Neural cell (in vitro differentiated cells): ENCODE results near the gene SLC17A9. TPM values are rescaled to one million over a fixed set of nuclear protein-coding genes. Genes with fewer than 3 reads are reported as not detected.

Experiments used
- H2AFZ ChIP-seq: fragments of 200-600, 300-800 bp; sonication (generic), shearing (Covaris generic); 2 replicates; pipeline ENCODE4 v1.6.0; 2014; ENCODE audit warnings: low read depth, mild to moderate bottlenecking, antibody characterized with exemption, low read length, moderate library complexity
- H3F3A ChIP-seq: fragments of 200-600 bp; shearing (Covaris generic); 2 replicates; pipeline ENCODE4 v1.6.1; 2016; ENCODE audit warnings: mild to moderate bottlenecking, moderate library complexity, mixed read lengths, antibody characterized with exemption, low read length; ENCODE audit not compliant: insufficient read depth, poor library complexity, severe bottlenecking
- H3K27ac ChIP-seq: fragments of 200-600, 300-800 bp; sonication (generic), shearing (Covaris generic); 2 replicates; pipeline ENCODE4 v1.5.1; 2014; ENCODE audit warnings: mild to moderate bottlenecking, low read length, moderate library complexity
- H3K27me3 ChIP-seq: fragments of 300-800, 200-600 bp; sonication (generic), shearing (Covaris generic); 2 replicates; pipeline ENCODE4 v1.6.0; 2014; ENCODE audit warnings: mild to moderate bottlenecking, low read depth, low read length, moderate library complexity; ENCODE audit not compliant: insufficient read depth
- H3K36me3 ChIP-seq: fragments of 300-800, 200-600 bp; sonication (generic), shearing (Covaris generic); 2 replicates; pipeline ENCODE4 v1.5.1; 2014; ENCODE audit warnings: mild to moderate bottlenecking, antibody characterized with exemption, low read length, moderate library complexity; ENCODE audit not compliant: insufficient read depth
- H3K4me2 ChIP-seq: fragments of 300-800, 200-600 bp; sonication (generic), shearing (Covaris generic); 2 replicates; pipeline ENCODE4 v1.6.0; 2014; ENCODE audit warnings: mild to moderate bottlenecking, low read length
- H3K4me3 ChIP-seq: fragments of 300-800, 200-600 bp; sonication (generic), shearing (Covaris generic); 2 replicates; pipeline ENCODE4 v1.5.1; 2014; ENCODE audit warnings: mild to moderate bottlenecking, low read length, moderate library complexity
- H3K79me2 ChIP-seq: fragments of 200-600 bp; shearing (Covaris generic); replicated peaks from 2 replicates; pipeline ENCODE4 v1.6.0; 2014; ENCODE audit warnings: mild to moderate bottlenecking, low read length, moderate library complexity; ENCODE audit not compliant: insufficient read depth
- H3K9ac ChIP-seq: fragments of 300-800, 200-600 bp; sonication (generic), shearing (Covaris generic); 2 replicates; pipeline ENCODE4 v1.6.1; 2016; ENCODE audit warnings: mild to moderate bottlenecking, low read length, mixed read lengths
- H3K9me2 ChIP-seq: fragments of 200-600 bp; shearing (Covaris generic); 2 replicates; pipeline ENCODE4 v1.6.1; 2016; ENCODE audit warnings: mild to moderate bottlenecking, low read length, mixed read lengths; ENCODE audit not compliant: insufficient read depth
- H3K9me3 ChIP-seq: fragments of 200-600, 300-800 bp; sonication (generic), shearing (Covaris generic); 2 replicates; pipeline ENCODE4 v1.6.1; 2016; ENCODE audit warnings: mild to moderate bottlenecking, mixed run types, low read length, moderate library complexity, mixed read lengths
- H4K20me1 ChIP-seq: fragments of 200-600 bp; shearing (Covaris generic); 2 replicates; pipeline ENCODE4 v1.6.1; 2016; ENCODE audit warnings: mild to moderate bottlenecking, mixed run types; ENCODE audit not compliant: insufficient read depth
- CTCF ChIP-seq: fragments of 450-650 bp; IDR thresholded peaks from 2 replicates; pipeline ENCODE4 v1.5.1; 2014; ENCODE audit warnings: antibody characterized with exemption, mild to moderate bottlenecking, moderate library complexity; ENCODE audit not compliant: poor library complexity, severe bottlenecking
- EP300 ChIP-seq: fragments of 450-650 bp; conservative IDR thresholded peaks from 2 replicates; pipeline ENCODE4 v1.6.1; 2014; ENCODE audit warnings: antibody characterized with exemption, mild to moderate bottlenecking, moderate library complexity; ENCODE audit not compliant: poor library complexity, severe bottlenecking
- EZH2 ChIP-seq: fragments of 200-600, 300-800 bp; shearing (Covaris generic), sonication (generic); IDR thresholded peaks from 2 replicates; pipeline ENCODE4 v1.6.1; 2014; ENCODE audit warnings: antibody characterized with exemption, low read length, borderline replicate concordance, mild to moderate bottlenecking; ENCODE audit not compliant: insufficient read depth, poor library complexity, severe bottlenecking
- MXI1 ChIP-seq: fragments of 450-650 bp; conservative IDR thresholded peaks from 2 replicates; pipeline ENCODE4 v1.6.1; 2014; ENCODE audit warnings: antibody characterized with exemption, mild to moderate bottlenecking; ENCODE audit not compliant: poor library complexity, severe bottlenecking
- POLR2AphosphoS5 ChIP-seq: IDR thresholded peaks from 2 replicates; pipeline ENCODE4 v1.6.1; 2012
- RAD21 ChIP-seq: fragments of 450-650 bp; conservative IDR thresholded peaks from 2 replicates; pipeline ENCODE4 v1.6.1; 2014; ENCODE audit warnings: antibody characterized with exemption, mild to moderate bottlenecking, moderate library complexity
- REST ChIP-seq: IDR thresholded peaks from 2 replicates; pipeline ENCODE4 v1.6.1; 2012; ENCODE audit warnings: borderline replicate concordance
- SMC3 ChIP-seq: fragments of 450-650 bp; conservative IDR thresholded peaks from 2 replicates; pipeline ENCODE4 v1.6.1; 2014; ENCODE audit warnings: antibody characterized with exemption, mild to moderate bottlenecking, moderate library complexity; ENCODE audit not compliant: poor library complexity
- TAF1 ChIP-seq: IDR thresholded peaks from 2 replicates; pipeline ENCODE4 v1.6.1; 2012; ENCODE audit warnings: low read depth
- polyA plus RNA-seq: library from polyadenylated mRNA; depleted of rRNA; stranded (reverse); fragments of >200 nt; gene quantifications from 2 replicates; pipeline ENCODE4 v1.2.3, GENCODE V29; 2014

Gene SLC17A9
- polyA plus RNA-seq, 1 donor from 2014 or later: not detected

DNA sequence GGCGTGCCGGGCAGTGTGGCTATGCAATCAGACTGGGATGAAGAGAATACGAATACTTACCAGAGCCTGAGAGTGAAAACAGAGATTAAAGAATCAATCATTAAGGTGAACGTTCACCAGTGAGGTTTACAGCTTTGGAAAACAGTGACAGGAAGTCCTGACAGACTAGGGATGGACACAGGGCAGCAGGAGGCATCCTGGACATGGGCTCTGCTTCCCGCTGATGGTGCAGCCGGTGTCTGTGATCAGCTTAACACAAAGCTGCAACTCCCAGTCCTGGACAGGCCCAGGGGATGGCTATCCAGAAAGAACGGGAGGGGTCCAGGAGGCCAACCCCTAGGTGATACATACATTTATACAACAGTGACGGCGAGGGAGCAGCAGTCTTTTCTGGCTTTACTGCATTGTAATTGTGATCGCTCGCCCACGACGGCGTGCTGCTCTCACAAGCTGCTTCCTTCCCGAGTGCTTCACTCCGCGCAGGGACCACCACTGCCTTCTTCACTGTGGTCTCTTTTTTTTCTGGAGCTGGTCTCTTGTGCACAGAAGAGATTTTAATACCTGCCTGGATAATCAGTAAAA is 46.9 kb upstream of the SLC17A9 start:
- Histone ChIP-seq H3K4me3 (no peak overlapping the region), H4K20me1 (peaks cover 6% of the 10 kb centered on the region), H3K79me2 (peaks cover 11% of the 10 kb centered on the region), H3K36me3 (peaks cover 8% of the 10 kb centered on the region), H3K9ac (no peak overlapping the region), H2AFZ (no peak overlapping the region), H3K9me2 (no peaks in the 10 kb centered on the region), H3K9me3 (no peaks in the 10 kb centered on the region), H3K27ac (no peak overlapping the region), H3F3A (no peaks in the 10 kb centered on the region), H3K4me2 (no peak overlapping the region), H3K27me3 (no peaks in the 10 kb centered on the region)
- TF ChIP-seq REST (no peak), POLR2AphosphoS5 (no peak), SMC3 (no peak), EZH2 (no peak), EP300 (no peak), CTCF (no peak), MXI1 (no peak), TAF1 (no peak), RAD21 (no peak)

DNA sequence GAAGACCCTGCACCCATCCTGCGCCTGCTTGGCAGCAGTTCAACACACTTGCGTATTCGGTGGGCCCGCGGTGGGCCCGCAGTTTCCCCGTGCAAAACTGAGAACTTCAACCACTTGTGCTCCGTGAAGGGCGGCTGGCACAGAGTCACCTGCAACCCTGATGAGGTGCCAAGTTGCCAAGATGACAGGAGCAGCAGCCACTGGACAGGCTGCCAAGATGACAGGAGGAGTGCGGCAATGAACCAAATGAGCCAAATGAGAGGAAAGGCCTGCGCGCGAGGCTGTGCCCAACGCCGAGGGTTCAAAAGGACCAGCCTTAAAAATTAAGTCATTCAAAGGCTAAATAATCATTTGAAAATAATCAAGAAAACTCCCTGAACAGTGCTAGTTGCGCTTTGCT is 46.3 kb upstream of the SLC17A9 start:
- no peak overlapping the region for H3K27ac ChIP-seq
- no peak overlapping the region for H2AFZ ChIP-seq
- no peaks in the 10 kb centered on the region for H3K9me2 ChIP-seq
- peaks cover 8% of the 10 kb centered on the region for H3K36me3 ChIP-seq
- H3K4me3 ChIP-seq: no peak overlapping the region
- no peaks in the 10 kb centered on the region for H3K9me3 ChIP-seq
- H3F3A ChIP-seq: no peaks in the 10 kb centered on the region
- no peak overlapping the region for H3K9ac ChIP-seq
- no peak overlapping the region for H3K4me2 ChIP-seq
- no peaks in the 10 kb centered on the region for H3K27me3 ChIP-seq
- peaks cover 6% of the 10 kb centered on the region for H4K20me1 ChIP-seq
- no peak for TF ChIP-seq MXI1
- no peak for TF ChIP-seq POLR2AphosphoS5
- TF ChIP-seq SMC3: no peak
- no peak for TF ChIP-seq CTCF
- TF ChIP-seq EP300: no peak
- TF ChIP-seq RAD21: no peak
- no peak for TF ChIP-seq REST
- no peak for TF ChIP-seq TAF1
- TF ChIP-seq EZH2: no peak
- H3K79me2 ChIP-seq: peaks cover 11% of the 10 kb centered on the region
